Fibroblast of lung (primary cell): ENCODE data around the gene SLC2A1. TPM values are rescaled to one million over a fixed set of nuclear protein-coding genes. Genes with fewer than 3 reads are reported as not detected.
"Not testable (repeated sequence)": the region's sequence is repeated elsewhere in the genome, so short reads cannot be mapped to it uniquely, and the experiment has no call there.

Source experiments
- DNase-seq, 2 donors: peaks; one replicate each; pipeline versions ENCODE4 v3.0.0 to v3.0.0-alpha.2; 2010; ENCODE audit warnings: low read depth in 2 of 2
- H2AFZ ChIP-seq: 2 replicates; pipeline ENCODE4 v1.5.1; 2012; ENCODE audit warnings: low read length, control low read depth, inconsistent platforms
- H3K27ac ChIP-seq: 2 replicates; pipeline ENCODE4 v1.5.1; 2011; ENCODE audit warnings: low read length, control low read depth; ENCODE audit not compliant: insufficient read depth
- H3K27me3 ChIP-seq: 2 replicates; pipeline ENCODE4 v1.5.1; 2011; ENCODE audit warnings: mild to moderate bottlenecking, low read length; ENCODE audit not compliant: control insufficient read depth, insufficient read depth
- H3K36me3 ChIP-seq: 2 replicates; pipeline ENCODE4 v1.5.1; 2011; ENCODE audit warnings: low read length; ENCODE audit not compliant: control insufficient read depth, insufficient read depth
- H3K4me1 ChIP-seq: 2 replicates; pipeline ENCODE4 v1.5.1; 2011; ENCODE audit warnings: low read length; ENCODE audit not compliant: control insufficient read depth, insufficient read depth; ENCODE audit errors: extremely low read depth
- H3K4me2 ChIP-seq: 2 replicates; pipeline ENCODE4 v1.5.1; 2011; ENCODE audit warnings: low read length, control low read depth; ENCODE audit not compliant: insufficient read depth; ENCODE audit errors: extremely low read depth
- H3K4me3 ChIP-seq, 4 experiments: fragments of 200-600 bp in 1 of 4; sonication (generic) in 1 of 4; replicated peaks in 1 of 4; 2 replicates each; pipeline ENCODE4 v1.5.1; 2011 to 2016; ENCODE audit warnings: low read length in 4 of 4, low read depth in 3 of 4, mild to moderate bottlenecking in 3 of 4, control low read depth in 2 of 4, inconsistent platforms in 1 of 4, mixed read lengths in 1 of 4; ENCODE audit not compliant: insufficient read depth in 1 of 4; ENCODE audit errors: control extremely low read depth in 1 of 4
- H3K79me2 ChIP-seq: 2 replicates; pipeline ENCODE4 v1.5.1; 2012; ENCODE audit warnings: mild to moderate bottlenecking, low read length, inconsistent platforms; ENCODE audit not compliant: control insufficient read depth, insufficient read depth
- H3K9ac ChIP-seq: 2 replicates; pipeline ENCODE4 v1.5.1; 2011; ENCODE audit warnings: mild to moderate bottlenecking, low read length, control low read depth; ENCODE audit not compliant: insufficient read depth
- H3K9me3 ChIP-seq: 2 replicates; pipeline ENCODE4 v1.5.1; 2012; ENCODE audit warnings: low read depth, low read length; ENCODE audit not compliant: control insufficient read depth, insufficient read depth
- H4K20me1 ChIP-seq: 2 replicates; pipeline ENCODE4 v1.5.1; 2011; ENCODE audit warnings: low read length; ENCODE audit not compliant: control insufficient read depth, insufficient read depth; ENCODE audit errors: extremely low read depth
- EZH2 ChIP-seq: IDR thresholded peaks from 2 replicates; pipeline ENCODE4 v1.5.1; 2012; ENCODE audit warnings: low read length, control low read depth, mild to moderate bottlenecking; ENCODE audit errors: missing control alignments
- polyA plus RNA-seq, 2 donors: library from polyadenylated mRNA; depleted of rRNA in 1 of 2; stranded (reverse) in 1 of 2; unstranded in 1 of 2; fragments of >200 nt; gene quantifications; 2 replicates each; pipeline ENCODE4 v1.2.1, GENCODE V29; 2011 to 2012; ENCODE audit warnings: missing spikeins in 1 of 2
- total RNA-seq: library from RNA; depleted of rRNA; stranded (reverse); fragments of >200 nt; gene quantifications from 2 replicates; pipeline ENCODE4 v1.2.1, GENCODE V29; 2014
- TF ChIP-seq, protein P1 (sequence below), 2 donors: IDR thresholded peaks in 1 of 2; conservative IDR thresholded peaks in 1 of 2; 1 replicate in 1 of 2; 2 replicates in 1 of 2; pipeline ENCODE4 v1.5.1; 2011 to 2012; ENCODE audit warnings: low read length in 2 of 2, control low read depth in 1 of 2, inconsistent platforms in 1 of 2, low read depth in 1 of 2, mild to moderate bottlenecking in 1 of 2

The SLC2A1 gene
- total and polyA plus RNA-seq, 2 donors (not counting 1 experiment from before 2014, with no cell fraction given): 29.9 to 56.5 TPM

DNA sequence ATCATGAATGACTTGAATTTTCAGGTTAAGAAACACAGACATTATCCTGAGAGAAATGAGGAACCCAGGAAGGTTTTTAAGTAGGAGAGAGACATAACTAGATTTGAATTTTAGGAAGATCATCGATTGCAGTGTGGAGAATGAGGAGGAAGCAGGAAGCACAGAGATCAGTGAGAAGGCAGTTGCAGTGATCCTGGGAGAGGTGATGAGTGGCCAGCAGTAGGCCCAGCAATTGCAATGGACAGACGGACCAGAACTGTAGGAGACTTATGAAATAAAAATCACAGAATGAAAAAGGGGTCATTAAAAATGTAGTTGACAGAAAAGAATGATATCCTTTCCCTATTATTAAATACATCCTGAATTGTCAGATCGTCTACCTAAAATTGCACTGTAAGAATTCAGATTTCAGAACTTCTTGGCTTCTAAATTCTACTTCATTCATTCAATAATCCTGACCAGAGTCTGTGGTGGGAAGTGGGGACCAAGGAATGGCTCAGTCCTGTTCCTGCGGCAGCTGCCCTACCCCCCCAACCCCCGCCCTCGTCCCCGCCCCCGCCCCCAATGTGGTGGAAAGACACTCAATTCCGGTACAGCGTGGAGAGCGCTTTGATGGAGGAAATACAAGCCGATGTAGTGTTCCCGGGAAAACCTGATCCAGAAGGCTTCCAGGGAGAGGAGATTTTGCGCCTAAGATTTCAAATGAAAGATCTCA, 35.1 kb downstream of the SLC2A1 start:
- Histone ChIP-seq H3K4me1 (peaks cover 5% of the 10 kb centered on the region), H3K4me3 (peak overlapping the region; percentile 45 to 77 (median 72)), H3K9ac (peak overlapping the region; percentile 87), H3K9me3 (no peaks in the 10 kb centered on the region), H3K79me2 (no peaks in the 10 kb centered on the region), H3K36me3 (peaks cover 7% of the 10 kb centered on the region), H3K27me3 (no peaks in the 10 kb centered on the region), H2AFZ (peak overlapping the region; percentile 54), H3K27ac (peak overlapping the region; percentile 88), H4K20me1 (no peaks in the 10 kb centered on the region), H3K4me2 (peak overlapping the region; percentile 61)
- no peak for DNase-seq
- TF ChIP-seq, protein P1, sequence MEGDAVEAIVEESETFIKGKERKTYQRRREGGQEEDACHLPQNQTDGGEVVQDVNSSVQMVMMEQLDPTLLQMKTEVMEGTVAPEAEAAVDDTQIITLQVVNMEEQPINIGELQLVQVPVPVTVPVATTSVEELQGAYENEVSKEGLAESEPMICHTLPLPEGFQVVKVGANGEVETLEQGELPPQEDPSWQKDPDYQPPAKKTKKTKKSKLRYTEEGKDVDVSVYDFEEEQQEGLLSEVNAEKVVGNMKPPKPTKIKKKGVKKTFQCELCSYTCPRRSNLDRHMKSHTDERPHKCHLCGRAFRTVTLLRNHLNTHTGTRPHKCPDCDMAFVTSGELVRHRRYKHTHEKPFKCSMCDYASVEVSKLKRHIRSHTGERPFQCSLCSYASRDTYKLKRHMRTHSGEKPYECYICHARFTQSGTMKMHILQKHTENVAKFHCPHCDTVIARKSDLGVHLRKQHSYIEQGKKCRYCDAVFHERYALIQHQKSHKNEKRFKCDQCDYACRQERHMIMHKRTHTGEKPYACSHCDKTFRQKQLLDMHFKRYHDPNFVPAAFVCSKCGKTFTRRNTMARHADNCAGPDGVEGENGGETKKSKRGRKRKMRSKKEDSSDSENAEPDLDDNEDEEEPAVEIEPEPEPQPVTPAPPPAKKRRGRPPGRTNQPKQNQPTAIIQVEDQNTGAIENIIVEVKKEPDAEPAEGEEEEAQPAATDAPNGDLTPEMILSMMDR (conservative IDR thresholded peaks at IDR 0.05 in 1 of 2, IDR thresholded peaks at IDR 0.05 in 1 of 2; ENCODE audit: low read depth in 1 of 2, low read length in 2 of 2): no peak
- no peak for TF ChIP-seq EZH2

DNA sequence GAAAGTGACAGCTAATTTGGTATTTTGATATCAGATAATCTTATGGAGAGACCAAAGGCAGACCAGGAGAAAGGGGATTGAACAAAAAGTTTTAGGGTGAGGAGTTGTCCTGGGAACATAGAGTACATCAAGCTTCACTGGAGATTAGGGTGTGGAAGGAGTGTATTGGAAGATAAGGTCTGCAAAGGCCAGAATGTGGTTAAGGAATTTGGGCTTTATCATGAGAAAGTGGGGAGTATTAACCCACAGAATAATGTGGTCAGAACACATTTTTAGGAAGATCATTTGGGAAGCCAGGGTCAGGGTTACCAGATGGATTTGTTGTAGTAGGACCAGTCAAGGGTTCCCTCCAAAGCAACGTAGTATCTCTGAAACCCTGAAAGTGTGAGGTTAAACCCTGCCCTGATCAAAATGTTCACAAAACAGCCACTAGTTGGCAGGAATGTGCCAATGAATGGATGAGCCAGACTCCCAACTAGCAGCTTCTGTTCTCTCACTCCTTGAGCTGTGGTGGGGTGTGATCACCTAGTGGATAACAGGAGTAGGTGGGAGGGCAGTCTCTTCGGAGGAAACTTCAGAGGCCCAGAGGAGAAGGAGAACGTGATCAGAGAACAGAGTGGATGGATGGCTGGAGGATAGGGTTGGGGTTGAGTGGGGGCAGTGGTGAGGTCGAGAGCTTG, 35.8 kb downstream of the SLC2A1 start:
- DNase-seq: peak; percentile 61 to 71
- H3K27ac ChIP-seq: no peak overlapping the region
- no peaks in the 10 kb centered on the region for H3K9me3 ChIP-seq
- peak overlapping the region; percentile 12 for H2AFZ ChIP-seq
- peaks cover 4% of the 10 kb centered on the region for H3K36me3 ChIP-seq
- H3K4me1 ChIP-seq: peaks cover 5% of the 10 kb centered on the region
- H3K4me3 ChIP-seq: no peak overlapping the region
- H3K9ac ChIP-seq: no peak overlapping the region
- H3K4me2 ChIP-seq: no peak overlapping the region
- no peaks in the 10 kb centered on the region for H3K79me2 ChIP-seq
- no peaks in the 10 kb centered on the region for H4K20me1 ChIP-seq
- H3K27me3 ChIP-seq: no peaks in the 10 kb centered on the region
- TF ChIP-seq, protein P1 (conservative IDR thresholded peaks at IDR 0.05 in 1 of 2, IDR thresholded peaks at IDR 0.05 in 1 of 2; ENCODE audit: low read depth in 1 of 2, low read length in 2 of 2): peak; percentile 71 to 81
- no peak for TF ChIP-seq EZH2

DNA sequence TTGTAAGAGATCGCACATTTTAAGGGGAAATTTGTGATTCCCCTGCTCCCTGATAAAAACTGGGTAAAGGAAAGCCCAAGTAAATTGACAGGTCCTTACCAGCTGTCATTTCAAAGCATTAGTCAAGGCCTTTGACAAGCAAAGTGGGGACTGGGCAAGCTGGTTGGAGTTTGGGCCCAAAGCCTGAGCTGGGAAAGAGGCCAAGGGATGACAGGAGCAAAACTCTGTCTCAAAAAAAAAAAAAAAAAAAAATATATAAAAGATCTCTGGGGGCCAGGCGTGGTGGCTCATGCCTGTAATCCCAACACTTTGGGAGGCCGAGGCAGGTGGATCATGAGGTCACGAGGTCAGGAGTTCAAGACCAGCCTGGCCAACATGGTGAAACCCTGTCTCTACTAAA, 36.9 kb downstream of the SLC2A1 start:
- DNase-seq: no peak
- H3K27me3 ChIP-seq: no peaks in the 10 kb centered on the region

DNA sequence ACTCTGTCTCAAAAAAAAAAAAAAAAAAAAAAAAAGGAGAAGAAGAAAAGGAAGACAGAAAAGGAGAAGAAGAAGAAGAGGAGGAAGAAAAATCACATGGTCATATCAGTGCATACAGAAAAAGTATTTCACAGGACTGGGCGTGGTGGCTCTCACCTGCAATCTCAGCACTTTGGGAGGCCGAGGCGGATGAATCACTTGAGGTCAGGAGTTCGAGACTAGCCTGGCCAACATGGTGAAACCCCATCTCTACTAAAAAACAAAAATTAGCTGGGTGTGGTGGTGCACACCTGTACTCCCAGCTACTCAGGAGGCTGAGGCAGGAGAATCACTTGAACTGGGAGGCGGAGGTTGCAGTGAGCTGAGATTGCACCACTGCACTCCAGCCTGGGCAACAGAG, 39.0 kb downstream of the SLC2A1 start:
- not testable (repeated sequence) for H3K27me3 ChIP-seq, H3K79me2 ChIP-seq, DNase-seq, H3K9ac ChIP-seq, H3K27ac ChIP-seq, H4K20me1 ChIP-seq, H3K9me3 ChIP-seq, H3K36me3 ChIP-seq, H3K4me1 ChIP-seq, H3K4me3 ChIP-seq, H3K4me2 ChIP-seq, H2AFZ ChIP-seq

More for the DNA sequence above, 36.9 kb downstream of the SLC2A1 start:
- H3K27ac ChIP-seq: no peak overlapping the region
- no peaks in the 10 kb centered on the region for H3K9me3 ChIP-seq
- no peak overlapping the region for H3K4me3 ChIP-seq
- H3K36me3 ChIP-seq: no peaks in the 10 kb centered on the region
- H3K4me1 ChIP-seq: peaks cover 5% of the 10 kb centered on the region
- no peaks in the 10 kb centered on the region for H4K20me1 ChIP-seq
- no peak overlapping the region for H3K4me2 ChIP-seq
- no peak overlapping the region for H3K9ac ChIP-seq
- no peak for TF ChIP-seq EZH2
- H2AFZ ChIP-seq: no peak overlapping the region
- H3K79me2 ChIP-seq: no peaks in the 10 kb centered on the region
